HCT116 (cell line): Measurements from ENCODE around the gene TULP4. TPM values are rescaled to one million over a fixed set of nuclear protein-coding genes. Genes with fewer than 3 reads are reported as not detected.

Source experiments
- ATAC-seq: fragments of 200-7000 bp; cut with Tn5 transposase; 2 replicates; pipeline ENCODE4 v1.9.1; 2020; ENCODE audit warnings: mild to moderate bottlenecking, moderate library complexity
- BruUV-seq: library from RNA; stranded (reverse); fragments of 400-500 nt; replicated peaks from 2 replicates; lab custom pipeline; 2021; lab: Mats Ljungman, UMichigan
- CTCF ChIA-PET: fragments of 300-600 bp; sonication (Branson Sonifier 250); formaldehyde crosslinking; loops from one replicate; lab custom pipeline; 2021; ENCODE audit warnings: antibody characterized with exemption; lab: Charles Lee
- POLR2A ChIA-PET: fragments of 300-600, 350-600 bp; sonication (Branson Sonifier 250); formaldehyde crosslinking; loops from one replicate; lab custom pipeline; 2021; ENCODE audit warnings: antibody characterized with exemption; lab: Charles Lee
- RAD21 ChIA-PET, 2 experiments: fragments of 300-600 bp; sonication (Branson Sonifier 250); formaldehyde crosslinking; loops; one replicate each; lab custom pipeline; 2023; ENCODE audit warnings: low total read pairs in 2 of 2; ENCODE audit not compliant: uncharacterized antibody in 2 of 2, unreplicated experiment in 2 of 2, low non-redundant PET in 1 of 2; lab: Charles Lee
- DNase-seq: peaks from one replicate; pipeline ENCODE4 v3.0.0-alpha.2; 2010; ENCODE audit warnings: low read depth, low spot score
- H2AFZ ChIP-seq: fragments of 200-600 bp; shearing (Covaris generic), sonication (generic); 2 replicates; pipeline ENCODE4 v1.6.1; 2017; ENCODE audit warnings: low read depth, mixed run types, mixed read lengths, antibody characterized with exemption, low read length; ENCODE audit not compliant: poor library complexity, severe bottlenecking
- H3K27ac ChIP-seq: 2 replicates; pipeline ENCODE4 v1.5.1; 2012; ENCODE audit warnings: low read depth, low read length
- H3K27me3 ChIP-seq: fragments of 200-600 bp; sonication (generic); 2 replicates; pipeline ENCODE4 v1.6.1; 2016; ENCODE audit warnings: mixed run types, low read length, mixed read lengths; ENCODE audit not compliant: insufficient read depth
- H3K36me3 ChIP-seq, 2 experiments: fragments of 200-500 bp in 1 of 2; fragments of 200-600 bp in 1 of 2; sonication (Bioruptor generic) in 1 of 2; sonication (generic) in 1 of 2; 2 replicates each; pipeline versions ENCODE4 v1.5.1 to v1.6.1; 2014 to 2016; ENCODE audit warnings: low read length in 2 of 2, inconsistent platforms in 1 of 2, mixed read lengths in 1 of 2, mixed run types in 1 of 2; ENCODE audit not compliant: insufficient read depth in 2 of 2, control insufficient read depth in 1 of 2
- H3K4me1 ChIP-seq, 2 experiments: fragments of 200-600 bp in 1 of 2; sonication (generic) in 1 of 2; 2 replicates each; pipeline versions ENCODE4 v1.5.1 to v1.6.1; 2012 to 2017; ENCODE audit warnings: low read length in 2 of 2, inconsistent platforms in 1 of 2, mild to moderate bottlenecking in 1 of 2, mixed read lengths in 1 of 2, mixed run types in 1 of 2, moderate library complexity in 1 of 2; ENCODE audit not compliant: insufficient read depth in 2 of 2, control insufficient read depth in 1 of 2
- H3K4me2 ChIP-seq: fragments of 200-600 bp; sonication (generic); 2 replicates; pipeline ENCODE4 v1.6.1; 2017; ENCODE audit warnings: mixed run types, low read length, mixed read lengths
- H3K4me3 ChIP-seq, 2 experiments: fragments of 200-600 bp in 1 of 2; sonication (generic) in 1 of 2; replicated peaks in 1 of 2; 2 replicates each; pipeline ENCODE4 v1.5.1; 2011 to 2016; ENCODE audit warnings: low read length in 2 of 2, control low read depth in 1 of 2, low read depth in 1 of 2, mild to moderate bottlenecking in 1 of 2, mixed read lengths in 1 of 2, mixed run types in 1 of 2
- H3K79me2 ChIP-seq: fragments of 200-600 bp; sonication (generic); 2 replicates; pipeline ENCODE4 v1.6.1; 2017; ENCODE audit warnings: mild to moderate bottlenecking, mixed run types, low read length, moderate library complexity, mixed read lengths; ENCODE audit not compliant: insufficient read depth
- H3K9ac ChIP-seq: fragments of 200-600 bp; sonication (generic); 2 replicates; pipeline ENCODE4 v1.6.1; 2016; ENCODE audit warnings: low read length, mixed read lengths
- H3K9me2 ChIP-seq: fragments of 200-600 bp; sonication (generic), shearing (Covaris generic); 2 replicates; pipeline ENCODE4 v1.6.1; 2017; ENCODE audit warnings: mixed run types, mild to moderate bottlenecking, moderate library complexity; ENCODE audit not compliant: insufficient read depth
- H3K9me3 ChIP-seq, 2 experiments: fragments of 200-500 bp in 1 of 2; fragments of 200-600 bp in 1 of 2; sonication (Bioruptor generic) in 1 of 2; sonication (generic) in 1 of 2; 2 replicates each; pipeline ENCODE4 v1.6.1; 2014 to 2017; ENCODE audit warnings: low read length in 2 of 2, mixed read lengths in 2 of 2, inconsistent platforms in 1 of 2, low read depth in 1 of 2, mild to moderate bottlenecking in 1 of 2, mixed run types in 1 of 2, moderate library complexity in 1 of 2; ENCODE audit not compliant: control insufficient read depth in 1 of 2, insufficient read depth in 1 of 2
- H4K20me1 ChIP-seq: fragments of 200-600 bp; sonication (generic), shearing (Covaris generic); 2 replicates; pipeline ENCODE4 v1.6.1; 2017; ENCODE audit warnings: mixed run types, mild to moderate bottlenecking, moderate library complexity; ENCODE audit not compliant: insufficient read depth
- CBX3 ChIP-seq: IDR thresholded peaks from 2 replicates; pipeline ENCODE4 v1.6.1; 2012; ENCODE audit warnings: low read depth
- CEBPB ChIP-seq: IDR thresholded peaks from 2 replicates; pipeline ENCODE4 v1.6.1; 2012; ENCODE audit warnings: low read depth
- EGR1 ChIP-seq: IDR thresholded peaks from 2 replicates; pipeline ENCODE4 v1.6.1; 2012; ENCODE audit warnings: low read depth
- ELF1 ChIP-seq: IDR thresholded peaks from 2 replicates; pipeline ENCODE4 v1.6.1; 2012; ENCODE audit warnings: low read depth, borderline replicate concordance
- EZH2 ChIP-seq: fragments of 200-600 bp; sonication (generic); IDR thresholded peaks from 2 replicates; pipeline ENCODE4 v1.6.1; 2017; ENCODE audit warnings: antibody characterized with exemption, mixed run types
- EZH2phosphoT487 ChIP-seq: fragments of 200-600 bp; IDR thresholded peaks from 2 replicates; pipeline ENCODE4 v1.6.1; 2018; ENCODE audit warnings: antibody characterized with exemption, borderline replicate concordance
- FOSL1 ChIP-seq: IDR thresholded peaks from 2 replicates; pipeline ENCODE4 v1.6.1; 2012; ENCODE audit warnings: low read depth
- RAD21 ChIP-seq: IDR thresholded peaks from 2 replicates; pipeline ENCODE4 v1.6.1; 2012; ENCODE audit warnings: low read depth, mild to moderate bottlenecking
- SIN3A ChIP-seq: IDR thresholded peaks from 2 replicates; pipeline ENCODE4 v1.6.1; 2012; ENCODE audit warnings: low read depth
- SP1 ChIP-seq: IDR thresholded peaks from 2 replicates; pipeline ENCODE4 v1.6.1; 2012; ENCODE audit warnings: low read depth
- SRF ChIP-seq: IDR thresholded peaks from 2 replicates; pipeline ENCODE4 v1.6.1; 2012; ENCODE audit warnings: low read depth
- TCF7L2 ChIP-seq: IDR thresholded peaks from 2 replicates; pipeline ENCODE4 v1.7.0; 2011; ENCODE audit warnings: borderline replicate concordance, inconsistent platforms; ENCODE audit not compliant: insufficient read depth, insufficient read length; ENCODE audit errors: extremely low read depth
- ZFX ChIP-seq: fragments of 450-650 bp; IDR thresholded peaks from 2 replicates; pipeline ENCODE4 v1.6.1; 2017
- ZNF274 ChIP-seq: fragments of 200-500 bp; sonication (Bioruptor generic); IDR thresholded peaks from 2 replicates; pipeline ENCODE4 v1.6.1; 2014; ENCODE audit warnings: mild to moderate bottlenecking, low read depth, low read length, inconsistent platforms
- intact Hi-C: fragments of 100-400 bp; cut with micrococcal nuclease; formaldehyde crosslinking; loops from 2 replicates; pipeline ENCODE4 v1.10.0; 2022
- total RNA-seq: library from RNA; stranded (reverse); gene quantifications from one replicate; pipeline ENCODE4 v1.2.1, GENCODE V29; 2021; ENCODE audit not compliant: unreplicated experiment
- TF ChIP-seq, protein P1 (sequence below): IDR thresholded peaks from 2 replicates; pipeline ENCODE4 v1.6.1; 2011; ENCODE audit warnings: mild to moderate bottlenecking, low read length, moderate library complexity; ENCODE audit not compliant: insufficient replicate concordance; ENCODE audit errors: extremely low read depth
- TF ChIP-seq, protein P2 (sequence below): IDR thresholded peaks from 2 replicates; pipeline ENCODE4 v1.6.1; 2012
- TF ChIP-seq, protein P3 (sequence below): IDR thresholded peaks from 2 replicates; pipeline ENCODE4 v1.6.1; 2012
- TF ChIP-seq, protein P4 (sequence below), 3 experiments: fragments of 200-600 bp in 1 of 3; sonication (generic) in 1 of 3; IDR thresholded peaks in 2 of 3; conservative IDR thresholded peaks in 1 of 3; 2 replicates each; pipeline ENCODE4 v1.5.1; 2012 to 2017; ENCODE audit warnings: low read depth in 2 of 3, low read length in 2 of 3, antibody characterized with exemption in 1 of 3, borderline replicate concordance in 1 of 3, control low read depth in 1 of 3, mild to moderate bottlenecking in 1 of 3, mixed read lengths in 1 of 3, mixed run types in 1 of 3, moderate library complexity in 1 of 3; ENCODE audit not compliant: insufficient read depth in 1 of 3

The TULP4 gene
- total RNA-seq, 1 experiment from 2014 or later, result 70.8 TPM

- no peak for TF ChIP-seq ZNF274
- no peak for TF ChIP-seq ELF1
- TF ChIP-seq, protein P1, sequence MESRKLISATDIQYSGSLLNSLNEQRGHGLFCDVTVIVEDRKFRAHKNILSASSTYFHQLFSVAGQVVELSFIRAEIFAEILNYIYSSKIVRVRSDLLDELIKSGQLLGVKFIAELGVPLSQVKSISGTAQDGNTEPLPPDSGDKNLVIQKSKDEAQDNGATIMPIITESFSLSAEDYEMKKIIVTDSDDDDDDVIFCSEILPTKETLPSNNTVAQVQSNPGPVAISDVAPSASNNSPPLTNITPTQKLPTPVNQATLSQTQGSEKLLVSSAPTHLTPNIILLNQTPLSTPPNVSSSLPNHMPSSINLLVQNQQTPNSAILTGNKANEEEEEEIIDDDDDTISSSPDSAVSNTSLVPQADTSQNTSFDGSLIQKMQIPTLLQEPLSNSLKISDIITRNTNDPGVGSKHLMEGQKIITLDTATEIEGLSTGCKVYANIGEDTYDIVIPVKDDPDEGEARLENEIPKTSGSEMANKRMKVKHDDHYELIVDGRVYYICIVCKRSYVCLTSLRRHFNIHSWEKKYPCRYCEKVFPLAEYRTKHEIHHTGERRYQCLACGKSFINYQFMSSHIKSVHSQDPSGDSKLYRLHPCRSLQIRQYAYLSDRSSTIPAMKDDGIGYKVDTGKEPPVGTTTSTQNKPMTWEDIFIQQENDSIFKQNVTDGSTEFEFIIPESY, result no peak
- no peak for TF ChIP-seq EZH2
- TF ChIP-seq, protein P2, sequence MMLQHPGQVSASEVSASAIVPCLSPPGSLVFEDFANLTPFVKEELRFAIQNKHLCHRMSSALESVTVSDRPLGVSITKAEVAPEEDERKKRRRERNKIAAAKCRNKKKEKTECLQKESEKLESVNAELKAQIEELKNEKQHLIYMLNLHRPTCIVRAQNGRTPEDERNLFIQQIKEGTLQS, result no peak
- TF ChIP-seq, all 23 proteins: peak for 0
- Histone ChIP-seq H2AFZ (no peak overlapping the region), H3K9me3 (no peaks in the 10 kb centered on the region), H3K79me2 (no peaks in the 10 kb centered on the region), H3K36me3 (peaks cover 11 to 16% of the 10 kb centered on the region in 2 experiments; a peak in 3 of 4 replicates), H3K27me3 (no peaks in the 10 kb centered on the region), H3K4me3 (no peak overlapping the region), H4K20me1 (no peaks in the 10 kb centered on the region), H3K4me1 (no peaks in the 10 kb centered on the region), H3K9ac (no peak overlapping the region), H3K4me2 (no peak overlapping the region), H3K9me2 (no peaks in the 10 kb centered on the region), H3K27ac (no peak overlapping the region)
- intact Hi-C loops, result no loop called here
- DNase-seq, result no peak
- CTCF ChIA-PET, result no interaction called here
- POLR2A ChIA-PET, result no interaction called here
- no peak for ATAC-seq
- RAD21 ChIA-PET, result no interaction called here
- BruUV-seq, result no TSS peak
These were observed 191.6 kb downstream of the TULP4 start for GRCh38 chr6:158503846-158504245.

DNA sequence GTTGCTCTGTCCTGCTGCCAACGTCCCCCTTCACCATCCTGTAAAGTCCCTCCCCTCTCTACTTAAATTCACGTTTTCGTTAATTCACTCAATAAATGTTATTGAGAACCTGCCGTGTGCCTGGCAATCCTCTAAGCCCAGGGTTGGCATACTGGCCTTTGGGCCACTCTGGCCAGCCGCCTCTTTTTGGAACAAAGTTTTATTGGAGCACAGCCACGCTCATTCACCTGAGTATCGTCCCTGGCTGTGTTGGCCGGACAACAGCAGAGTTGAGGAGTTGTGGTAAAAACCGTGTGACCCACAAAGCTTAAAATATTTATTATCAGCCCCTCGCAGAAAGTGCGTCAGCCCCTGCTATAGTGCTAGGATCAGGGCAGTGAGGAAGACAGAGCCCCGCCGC lies 192.9 kb downstream of the TULP4 start:
- Histone ChIP-seq H3K9me2 (no peaks in the 10 kb centered on the region), H3K27ac (no peak overlapping the region), H3K79me2 (no peaks in the 10 kb centered on the region), H3K27me3 (no peaks in the 10 kb centered on the region), H3K36me3 (peaks cover 6 to 8% of the 10 kb centered on the region in 2 experiments; a peak in 3 of 4 replicates), H3K4me1 (no peaks in the 10 kb centered on the region), H3K9me3 (no peaks in the 10 kb centered on the region), H3K9ac (no peak overlapping the region), H4K20me1 (no peaks in the 10 kb centered on the region), H3K4me2 (no peak overlapping the region), H2AFZ (no peak overlapping the region), H3K4me3 (no peak overlapping the region)
- RAD21 ChIA-PET, result no interaction called here
- intact Hi-C loops, result no loop called here
- ATAC-seq, result no peak
- CTCF ChIA-PET, result no interaction called here
- no TSS peak for BruUV-seq
- POLR2A ChIA-PET, result no interaction called here
- TF ChIP-seq, protein P3, sequence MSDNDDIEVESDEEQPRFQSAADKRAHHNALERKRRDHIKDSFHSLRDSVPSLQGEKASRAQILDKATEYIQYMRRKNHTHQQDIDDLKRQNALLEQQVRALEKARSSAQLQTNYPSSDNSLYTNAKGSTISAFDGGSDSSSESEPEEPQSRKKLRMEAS, result no peak
- TF ChIP-seq FOSL1 (no peak), RAD21 (no peak), ZFX (no peak), SP1 (no peak), SIN3A (no peak), CBX3 (no peak), EZH2phosphoT487 (no peak), CEBPB (no peak), EGR1 (no peak), SRF (no peak), EZH2 (no peak), TCF7L2 (no peak)
- TF ChIP-seq, protein P4, sequence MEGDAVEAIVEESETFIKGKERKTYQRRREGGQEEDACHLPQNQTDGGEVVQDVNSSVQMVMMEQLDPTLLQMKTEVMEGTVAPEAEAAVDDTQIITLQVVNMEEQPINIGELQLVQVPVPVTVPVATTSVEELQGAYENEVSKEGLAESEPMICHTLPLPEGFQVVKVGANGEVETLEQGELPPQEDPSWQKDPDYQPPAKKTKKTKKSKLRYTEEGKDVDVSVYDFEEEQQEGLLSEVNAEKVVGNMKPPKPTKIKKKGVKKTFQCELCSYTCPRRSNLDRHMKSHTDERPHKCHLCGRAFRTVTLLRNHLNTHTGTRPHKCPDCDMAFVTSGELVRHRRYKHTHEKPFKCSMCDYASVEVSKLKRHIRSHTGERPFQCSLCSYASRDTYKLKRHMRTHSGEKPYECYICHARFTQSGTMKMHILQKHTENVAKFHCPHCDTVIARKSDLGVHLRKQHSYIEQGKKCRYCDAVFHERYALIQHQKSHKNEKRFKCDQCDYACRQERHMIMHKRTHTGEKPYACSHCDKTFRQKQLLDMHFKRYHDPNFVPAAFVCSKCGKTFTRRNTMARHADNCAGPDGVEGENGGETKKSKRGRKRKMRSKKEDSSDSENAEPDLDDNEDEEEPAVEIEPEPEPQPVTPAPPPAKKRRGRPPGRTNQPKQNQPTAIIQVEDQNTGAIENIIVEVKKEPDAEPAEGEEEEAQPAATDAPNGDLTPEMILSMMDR (IDR thresholded peaks at IDR 0.05 in 2 of 3, conservative IDR thresholded peaks at IDR 0.05 in 1 of 3; ENCODE audit: borderline replicate concordance in 1 of 3, insufficient read depth in 1 of 3, low read depth in 2 of 3, low read length in 2 of 3), result no peak
- no peak for DNase-seq
